CD14-positive monocyte (primary cell): ENCODE results near the gene RCBTB1. TPM values are rescaled to one million over a fixed set of nuclear protein-coding genes. Genes with fewer than 3 reads are reported as not detected.

ENCODE experiments used
- DNase-seq, 3 donors: peaks; one replicate each; pipeline ENCODE4 v3.0.0-alpha.2; 2011 to 2022
- H2AFZ ChIP-seq: 2 replicates; pipeline ENCODE4 v1.6.0; 2012; ENCODE audit warnings: mild to moderate bottlenecking, low read depth, low read length, inconsistent platforms; ENCODE audit not compliant: insufficient read depth, poor library complexity, severe bottlenecking
- H3K27ac ChIP-seq, 2 donors: 1 replicate in 1 of 2; 2 replicates in 1 of 2; pipeline ENCODE4 v1.5.1; 2012 to 2013; ENCODE audit warnings: low read length in 2 of 2, control low read depth in 1 of 2, inconsistent platforms in 1 of 2, low read depth in 1 of 2, mild to moderate bottlenecking in 1 of 2
- H3K27me3 ChIP-seq, 2 donors: one replicate each; pipeline versions ENCODE4 v1.6.0 to v1.6.1; 2011 to 2013; ENCODE audit warnings: low read length in 2 of 2; ENCODE audit not compliant: control insufficient read depth in 2 of 2, insufficient read depth in 2 of 2
- H3K36me3 ChIP-seq, 2 donors: replicated peaks in 1 of 2; 1 replicate in 1 of 2; 2 replicates in 1 of 2; pipeline versions ENCODE4 v1.5.1 to v1.6.1; 2012 to 2013; ENCODE audit warnings: low read length in 2 of 2, control low read depth in 1 of 2, inconsistent platforms in 1 of 2, mild to moderate bottlenecking in 1 of 2; ENCODE audit not compliant: insufficient read depth in 2 of 2, control insufficient read depth in 1 of 2
- H3K4me1 ChIP-seq, 2 donors: 1 replicate in 1 of 2; 2 replicates in 1 of 2; pipeline versions ENCODE4 v1.5.1 to v1.6.1; 2012 to 2013; ENCODE audit warnings: low read length in 2 of 2, control low read depth in 1 of 2, inconsistent platforms in 1 of 2, mild to moderate bottlenecking in 1 of 2, moderate library complexity in 1 of 2; ENCODE audit not compliant: insufficient read depth in 2 of 2, control insufficient read depth in 1 of 2
- H3K4me2 ChIP-seq: replicated peaks from 2 replicates; pipeline ENCODE3; 2012; ENCODE audit warnings: low read length, moderate library complexity, mild to moderate bottlenecking; ENCODE audit not compliant: poor library complexity, severe bottlenecking; ENCODE audit errors: extremely low read depth
- H3K4me3 ChIP-seq, 3 experiments: fragments of 200-600 bp in 1 of 3; sonication (generic) in 1 of 3; replicated peaks in 1 of 3; 1 replicate in 2 of 3; 2 replicates in 1 of 3; pipeline ENCODE4 v1.5.1; 2011 to 2013; ENCODE audit warnings: low read length in 3 of 3, mild to moderate bottlenecking in 3 of 3, control low read depth in 2 of 3, low read depth in 2 of 3, inconsistent platforms in 1 of 3, moderate library complexity in 1 of 3
- H3K79me2 ChIP-seq: 2 replicates; pipeline ENCODE4 v1.6.0; 2012; ENCODE audit warnings: mild to moderate bottlenecking, control low read depth, inconsistent platforms, low read length, moderate library complexity; ENCODE audit not compliant: insufficient read depth
- H3K9ac ChIP-seq: 2 replicates; pipeline ENCODE4 v1.6.0; 2017; ENCODE audit warnings: low read length, mild to moderate bottlenecking; ENCODE audit not compliant: insufficient read depth, poor library complexity, severe bottlenecking
- H3K9me3 ChIP-seq, 2 donors: replicated peaks in 1 of 2; 1 replicate in 1 of 2; 2 replicates in 1 of 2; pipeline versions ENCODE4 v1.5.1 to v1.6.1; 2012 to 2013; ENCODE audit warnings: low read length in 2 of 2, control low read depth in 1 of 2; ENCODE audit not compliant: control insufficient read depth in 1 of 2, insufficient read depth in 1 of 2
- H4K20me1 ChIP-seq: 2 replicates; pipeline ENCODE4 v1.6.0; 2012; ENCODE audit warnings: mild to moderate bottlenecking, low read length, control low read depth, moderate library complexity; ENCODE audit not compliant: insufficient read depth
- H3K27ac Mint-ChIP-seq, 7 donors: one replicate each; pipeline ENCODE4 v1.8.0; 2020; ENCODE audit warnings: mild to moderate bottlenecking in 7 of 7, mixed read lengths in 7 of 7, moderate library complexity in 6 of 7, inconsistent platforms in 2 of 7
- H3K27me3 Mint-ChIP-seq, 3 donors: one replicate each; pipeline ENCODE4 v1.8.0; 2021 to 2022; ENCODE audit warnings: low read depth in 3 of 3, mild to moderate bottlenecking in 3 of 3, mixed read lengths in 3 of 3, moderate library complexity in 3 of 3, inconsistent platforms in 1 of 3
- H3K36me3 Mint-ChIP-seq, 2 donors: one replicate each; pipeline ENCODE4 v1.8.0; 2020; ENCODE audit warnings: mixed read lengths in 2 of 2, inconsistent platforms in 1 of 2, mild to moderate bottlenecking in 1 of 2
- H3K4me1 Mint-ChIP-seq: one replicate; pipeline ENCODE4 v1.8.0; 2020; ENCODE audit warnings: mild to moderate bottlenecking, mixed read lengths
- H3K4me3 Mint-ChIP-seq, 2 donors: one replicate each; pipeline ENCODE4 v1.8.0; 2020; ENCODE audit warnings: mild to moderate bottlenecking in 2 of 2, mixed read lengths in 2 of 2, moderate library complexity in 1 of 2
- H3K9me3 Mint-ChIP-seq, 7 donors: one replicate each; pipeline ENCODE4 v1.8.0; 2020 to 2022; ENCODE audit warnings: mixed read lengths in 7 of 7, mild to moderate bottlenecking in 6 of 7, moderate library complexity in 6 of 7, inconsistent platforms in 2 of 7
- CTCF ChIP-seq: fragments of 200-600 bp; IDR thresholded peaks from one replicate; pipeline ENCODE4 v1.8.0; 2022; ENCODE audit warnings: antibody characterized with exemption, mild to moderate bottlenecking
- WGBS: methylation state at CpG from one replicate; pipeline ENCODE4 v1.1.5; 2013; ENCODE audit warnings: missing lambda C conversion rate; ENCODE audit not compliant: insufficient coverage; 5-methylcytosine and 5-hydroxymethylcytosine counted together
- intact Hi-C, 2 donors: fragments of 100-400 bp; cut with micrococcal nuclease; formaldehyde crosslinking; loops; one replicate each; pipeline versions ENCODE4 v1.15.0 to v1.15.1; 2023
- polyA plus RNA-seq, 3 donors: library from polyadenylated mRNA; depleted of rRNA in 1 of 3; unstranded in 2 of 3; stranded (reverse) in 1 of 3; fragments of 300-500 nt in 2 of 3; fragments of >200 nt in 1 of 3; fragmentation: Illumina TruSeq in 2 of 3; gene quantifications; 1 replicate in 2 of 3; 2 replicates in 1 of 3; pipeline ENCODE4 v1.2.3, GENCODE V29; 2012 to 2021

Gene RCBTB1
- polyA plus RNA-seq, 3 donors, result 9.8 to 19.4 (median 13.2) TPM

DNA sequence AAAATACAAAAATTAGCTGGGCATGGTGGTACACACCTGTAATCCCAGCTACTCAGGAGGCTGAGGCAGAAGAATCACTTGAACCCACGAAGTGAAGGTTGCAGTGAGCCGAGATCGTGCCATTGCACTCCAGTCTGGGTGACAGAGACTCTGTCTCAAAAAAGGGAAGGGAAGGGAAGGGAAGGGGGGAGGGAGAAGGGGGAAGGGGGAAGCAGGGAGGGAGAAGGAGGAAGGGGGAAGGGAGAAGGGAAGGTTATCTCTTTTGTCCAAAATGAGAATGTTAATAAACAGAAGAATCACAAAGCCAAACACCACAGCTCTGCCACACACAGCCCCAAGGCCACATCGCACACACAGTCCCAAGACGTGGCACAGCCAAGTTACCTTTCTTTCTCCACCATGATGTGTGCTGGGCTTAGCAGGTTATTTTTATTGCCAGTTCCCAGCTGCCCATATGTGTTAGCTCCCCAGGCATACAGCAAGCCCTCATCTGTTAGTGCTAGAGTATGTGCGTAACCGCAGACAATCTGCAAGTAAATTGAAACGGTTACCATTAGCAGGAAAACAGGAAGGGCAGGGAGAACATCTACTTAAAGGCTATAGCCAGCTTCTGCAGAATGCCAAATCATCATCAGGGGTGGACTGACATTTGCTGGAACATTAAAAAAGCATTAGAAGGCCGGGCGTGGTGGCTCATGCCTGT lies 34.3 kb downstream of the RCBTB1 start:
- Histone ChIP-seq H3K27ac (peak overlapping the region; percentile 1 to 53), H3K4me2 (peak overlapping the region; percentile 72), H2AFZ (peak overlapping the region; percentile 54), H3K4me3 (peak overlapping the region; percentile 8 to 59 (median 43)), H3K79me2 (no peaks in the 10 kb centered on the region), H3K36me3 (peaks cover 33 to 65% of the 10 kb centered on the region in 2 donors), H3K27me3 (no peaks in the 10 kb centered on the region), H3K9me3 (no peaks in the 10 kb centered on the region), H4K20me1 (no peaks in the 10 kb centered on the region), H3K4me1 (peaks cover 13 to 16% of the 10 kb centered on the region in 2 donors), H3K9ac (no peak overlapping the region)
- H3K9me3 Mint-ChIP-seq, result no peaks in the 10 kb centered on the region
- WGBS, result 0% methylated on average over 7 of the region's 10 CpGs
- peak; percentile 18 to 50 (median 44) for DNase-seq
- peak overlapping the region in 1 of 2 donors; percentile 82 for H3K4me3 Mint-ChIP-seq
- peaks cover 0 to 3% (median 0%) of the 10 kb centered on the region in 3 donors for H3K27me3 Mint-ChIP-seq
- no peak for TF ChIP-seq CTCF
- peaks cover 60 to 64% of the 10 kb centered on the region in 2 donors for H3K36me3 Mint-ChIP-seq
- H3K27ac Mint-ChIP-seq, result peak overlapping the region; percentile 17 to 91 (median 79)
- intact Hi-C loops, result no loop called here
- H3K4me1 Mint-ChIP-seq, result peaks cover 8% of the 10 kb centered on the region

- Histone ChIP-seq H3K4me3 (no peak overlapping the region), H3K36me3 (peaks cover 35 to 66% of the 10 kb centered on the region in 2 donors), H3K27ac (no peak overlapping the region), H3K27me3 (no peaks in the 10 kb centered on the region), H4K20me1 (no peaks in the 10 kb centered on the region), H3K79me2 (no peaks in the 10 kb centered on the region), H2AFZ (no peak overlapping the region), H3K4me2 (no peak overlapping the region), H3K9ac (no peak overlapping the region), H3K4me1 (peaks cover 13 to 16% of the 10 kb centered on the region in 2 donors), H3K9me3 (no peaks in the 10 kb centered on the region)
- no peak for DNase-seq
- intact Hi-C loops, result no loop called here
- Mint-ChIP-seq H3K4me1 (peaks cover 8% of the 10 kb centered on the region), H3K27me3 (peaks cover 0 to 3% (median 0%) of the 10 kb centered on the region in 3 donors), H3K9me3 (no peaks in the 10 kb centered on the region), H3K27ac (no peak overlapping the region), H3K36me3 (peaks cover 59 to 64% of the 10 kb centered on the region in 2 donors), H3K4me3 (no peak overlapping the region)
- no peak for TF ChIP-seq CTCF
- 90% methylated on average over 6 of the region's 15 CpGs for WGBS
These were observed 36.1 kb downstream of the RCBTB1 start for GRCh38 chr13:49549289-49549688.
